ENCODE results near the gene MYRIP.

- TF ChIP-seq CTCF (IDR thresholded peaks at IDR 0.05) = no peak
- TF ChIP-seq POLR2A (IDR thresholded peaks at IDR 0.05) = no peak
Measured at GRCh38 chr3:40189118-40189517, 379.7 kb downstream of the MYRIP start.

Measured in testis (tissue), 2 donors.